Ramos (cell line): ENCODE results near the gene CCM2.
"Not testable (repeated sequence)": the region's sequence is repeated elsewhere in the genome, so short reads cannot be mapped to it uniquely, and the experiment has no call there.

Experiments used
- in situ Hi-C: fragments of 300-500 bp; cut with MboI; formaldehyde crosslinking; loops from one replicate; pipeline ENCODE4 v1.14.3; 2022; ENCODE audit warnings: low sequenced_read_pairs; ENCODE audit not compliant: unreplicated experiment

CCM2 gene

DNA sequence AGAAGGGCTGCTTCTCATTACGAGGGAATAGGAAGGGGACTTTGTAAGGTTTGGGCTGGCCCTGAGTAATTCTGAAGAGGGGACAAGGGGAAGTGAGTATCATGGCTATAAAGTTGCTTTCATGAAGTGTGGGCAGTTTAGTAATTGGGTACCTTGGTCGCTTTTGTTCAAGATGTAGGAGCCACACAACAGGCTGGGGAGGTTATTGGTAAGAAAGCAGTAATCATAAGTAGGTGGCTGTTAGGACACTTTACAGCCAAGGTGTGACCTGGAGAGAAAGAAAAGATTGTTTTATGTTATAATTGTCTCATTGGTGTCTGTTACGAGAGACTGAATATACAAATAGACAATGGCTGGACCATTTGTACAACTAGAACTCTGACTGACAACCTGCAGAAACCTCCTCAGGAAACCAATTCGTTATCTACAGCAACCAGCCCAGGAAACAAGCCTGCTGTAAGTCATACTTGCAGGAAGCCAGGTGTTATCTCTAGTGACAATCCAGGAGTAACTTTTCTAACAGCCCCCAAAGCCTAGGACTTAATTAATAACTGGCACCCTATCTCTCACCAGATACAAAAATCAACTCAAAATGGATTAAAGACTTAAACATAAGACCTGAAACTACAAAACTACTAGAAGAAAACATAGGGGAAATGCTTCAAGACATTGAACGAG is 5.0 kb upstream of the CCM2 start:
- in situ Hi-C loops: loop anchor here (25.0 kb wide), 1 partner anchor 908 kb away; the partner anchor contains the start of gene POLM

DNA sequence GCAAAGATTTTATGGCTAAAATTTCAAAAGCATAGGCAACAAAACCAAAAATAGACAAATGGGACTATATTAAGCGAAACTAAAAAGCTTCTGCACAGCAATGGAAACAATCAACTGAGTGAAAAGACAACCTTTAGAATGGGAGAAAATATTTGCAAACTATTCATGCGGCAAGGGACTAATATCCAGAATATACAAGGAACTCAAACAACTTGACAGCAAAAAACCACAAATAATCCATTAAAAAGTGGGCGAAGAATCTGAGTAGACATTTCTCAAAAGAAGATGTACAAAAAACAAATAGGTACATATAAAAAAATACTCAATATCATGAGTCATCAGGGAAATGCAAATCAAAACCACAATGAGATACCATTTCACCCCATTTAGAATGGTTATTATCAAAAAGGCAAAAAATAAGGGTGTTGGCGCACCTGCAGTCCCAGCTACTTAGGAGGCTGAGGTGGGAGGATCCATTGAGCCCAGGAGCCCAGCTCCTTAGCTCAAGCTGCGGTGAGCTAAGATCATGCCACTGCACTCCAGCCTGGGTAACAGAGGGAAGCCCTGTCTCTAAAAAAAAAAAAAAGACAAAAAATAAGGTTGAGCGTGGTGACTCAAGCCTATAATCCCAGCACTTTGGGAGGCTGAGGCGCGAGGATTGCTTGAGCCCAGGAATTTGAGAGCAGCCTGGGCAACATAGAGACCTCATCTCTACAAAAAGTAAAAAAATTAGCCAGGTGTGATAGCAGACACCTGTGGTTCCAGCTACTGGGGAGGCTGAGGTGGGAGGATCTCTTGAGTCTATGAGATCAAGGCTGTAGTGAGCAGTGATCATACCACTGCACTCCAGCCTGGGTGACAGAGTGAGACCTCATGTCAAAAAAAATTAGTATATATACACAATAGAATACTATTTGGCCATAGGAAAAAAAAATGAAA is 4.2 kb upstream of the CCM2 start:
- in situ Hi-C loops: loop anchor here (25.0 kb wide), 1 partner anchor 909 kb away; the partner anchor contains the start of gene POLM

DNA sequence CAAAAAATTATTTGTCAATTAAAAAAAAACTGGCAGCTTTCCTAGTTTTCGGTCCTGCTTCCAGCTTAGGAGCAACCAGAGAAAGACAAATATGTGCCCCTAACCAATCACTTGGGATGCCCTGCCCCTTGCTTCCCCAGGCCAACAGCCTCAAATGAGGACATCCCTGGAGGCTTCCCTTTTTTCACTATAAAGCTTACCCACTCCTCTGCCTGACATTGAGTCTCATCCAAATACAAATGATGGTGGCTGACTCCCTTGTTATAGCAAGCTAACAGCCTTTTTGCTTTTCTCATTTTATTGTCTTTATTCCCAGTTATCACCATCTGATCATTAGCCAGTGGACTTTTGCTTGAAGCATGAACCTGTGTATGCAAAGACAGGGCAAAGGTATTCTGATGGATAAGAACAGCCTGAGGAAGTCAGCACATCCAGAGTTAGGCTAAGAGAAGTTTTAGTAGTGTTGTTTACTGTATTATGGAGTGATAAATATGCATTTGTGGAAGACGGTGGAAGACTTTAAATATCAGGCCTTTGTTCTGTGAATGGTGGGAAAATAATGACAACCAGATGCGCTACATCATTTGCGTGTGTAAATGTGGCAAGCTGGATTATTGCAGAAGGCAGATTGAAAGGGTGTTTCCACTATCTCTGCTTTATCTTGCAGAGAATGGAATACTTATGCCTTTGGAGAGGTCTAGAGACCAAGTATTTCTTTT is 1.7 kb upstream of the CCM2 start:
- in situ Hi-C loops: loop anchor here (25.0 kb wide), 1 partner anchor 911 kb away; the partner anchor contains the start of gene POLM

DNA sequence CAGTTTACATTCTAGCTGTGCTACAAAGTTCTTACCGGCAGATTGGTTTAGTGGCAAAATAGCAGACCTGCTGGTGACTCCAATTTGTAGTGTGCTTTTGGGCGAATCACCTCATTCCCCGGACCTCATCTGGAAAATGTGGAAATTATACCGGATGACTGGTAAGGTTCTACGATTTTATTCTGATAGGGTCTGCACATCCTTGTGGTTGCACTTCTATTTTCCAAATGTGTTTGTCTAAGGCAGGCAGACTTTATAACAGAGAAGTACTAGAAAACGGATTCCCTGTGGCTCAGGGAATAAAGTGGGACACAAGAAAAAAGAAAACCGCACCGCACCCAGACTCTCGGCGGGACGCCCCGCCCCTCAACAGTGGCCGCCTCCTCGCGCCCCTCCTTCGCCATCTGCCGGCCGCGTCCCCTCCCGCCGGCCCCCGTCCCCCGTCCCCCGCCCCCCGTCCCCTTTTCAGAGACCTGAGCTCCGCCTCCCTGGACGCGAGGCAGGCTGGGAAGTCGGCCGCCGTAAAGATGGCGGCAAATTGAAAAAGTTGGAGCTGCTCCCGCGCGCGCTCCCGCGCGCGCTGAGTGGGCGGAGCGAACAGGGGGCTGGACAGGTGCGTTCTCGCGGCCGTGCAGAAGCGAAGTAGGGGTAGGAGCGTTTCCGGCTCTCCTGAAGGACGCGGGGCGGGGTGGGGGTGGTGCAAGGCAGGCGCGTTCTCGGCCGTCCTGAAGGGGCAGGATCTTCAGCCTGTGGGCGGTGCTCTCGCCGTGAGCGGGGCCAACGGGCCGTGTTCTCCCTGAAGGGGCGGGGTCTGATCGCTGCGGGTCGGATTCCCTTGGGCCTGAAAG is 532 bp upstream of the CCM2 start:
- in situ Hi-C loops: loop anchor here (25.0 kb wide), 1 partner anchor 912 kb away; the partner anchor contains the start of gene POLM

DNA sequence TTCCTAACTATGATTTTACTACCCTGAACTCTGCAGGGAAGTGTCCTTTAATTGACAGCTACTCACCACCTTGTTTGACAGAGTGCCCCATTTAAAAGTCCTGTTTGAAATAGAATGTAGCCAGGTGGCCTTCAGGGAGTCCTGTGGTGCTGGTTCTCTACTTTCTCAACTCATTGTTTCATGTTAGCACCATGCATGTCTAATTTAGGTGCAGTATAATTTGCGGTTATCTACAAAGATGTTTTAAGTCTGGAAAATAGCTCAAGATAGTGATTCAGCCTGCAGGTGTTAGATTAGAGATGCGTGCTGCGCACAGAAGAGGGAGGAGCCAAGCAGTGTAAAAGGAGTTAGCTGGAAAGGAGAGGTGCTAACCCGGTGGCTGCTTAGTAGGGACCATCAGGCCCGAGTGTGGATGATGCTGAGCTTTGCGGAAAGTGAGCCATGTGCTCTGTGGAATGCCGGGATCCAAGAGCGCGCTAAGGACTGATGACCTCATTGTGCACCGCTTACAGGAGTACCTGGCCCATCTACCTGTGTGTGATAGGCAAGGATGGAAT is 1.2 kb downstream of the CCM2 start:
- in situ Hi-C loops: no loop called here

DNA sequence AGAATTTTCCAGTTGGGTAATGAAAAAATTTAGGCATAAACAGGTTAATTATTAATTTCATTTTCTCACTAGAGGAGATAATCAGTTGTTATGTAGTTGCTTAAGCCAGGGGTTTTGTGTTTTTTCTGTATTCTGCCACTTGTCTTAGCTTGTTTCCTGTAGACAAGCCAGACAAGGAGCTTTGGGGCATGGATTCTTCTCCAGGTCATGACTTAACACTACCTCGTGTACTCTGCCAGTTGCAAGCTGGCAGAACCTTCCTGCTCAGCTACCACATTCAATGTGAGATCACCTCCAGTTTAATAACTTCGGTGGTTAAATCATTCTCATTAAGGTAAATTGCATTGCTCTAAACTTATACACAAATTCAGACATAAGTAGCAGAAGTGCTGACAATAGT is 1.8 kb downstream of the CCM2 start:
- in situ Hi-C loops: no loop called here

DNA sequence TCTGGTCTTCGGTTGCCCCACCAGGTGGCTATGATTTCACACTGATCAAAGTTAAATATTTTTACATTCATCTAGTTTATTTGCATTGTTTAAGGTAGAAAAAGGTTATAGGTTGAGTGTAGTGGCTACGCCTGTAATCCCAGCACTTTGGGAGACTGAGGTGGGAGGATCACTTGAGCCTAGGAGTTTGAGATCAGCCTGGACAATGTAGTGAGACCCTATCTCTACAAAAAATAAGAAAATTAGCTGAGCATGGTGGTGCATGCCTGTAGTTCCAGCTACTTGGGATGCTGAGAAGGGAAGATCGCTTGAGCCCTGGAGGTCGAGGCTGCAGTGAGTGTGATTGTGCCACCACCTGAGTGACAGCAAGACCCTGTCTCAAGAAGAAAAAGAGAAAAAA is 3.8 kb downstream of the CCM2 start:
- in situ Hi-C loops: no loop called here

DNA sequence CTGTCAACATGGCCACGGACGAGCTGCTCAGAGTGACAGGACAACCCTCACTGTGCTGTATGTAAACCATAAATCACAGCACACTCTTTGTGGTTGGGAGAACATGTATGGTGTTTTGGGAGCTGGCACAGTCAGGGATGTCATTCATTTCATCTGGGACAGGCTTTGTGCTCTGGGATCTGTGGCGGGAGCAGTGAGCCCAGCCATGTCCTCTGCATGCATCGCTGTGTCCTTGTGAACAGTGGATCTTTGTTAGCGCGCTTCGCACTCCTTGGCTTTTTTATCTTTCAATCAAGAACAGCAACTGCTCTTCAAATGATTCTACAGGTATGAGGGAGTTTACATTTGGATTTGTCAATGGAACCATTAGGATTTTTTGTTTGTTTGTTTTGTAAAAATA is 7.1 kb downstream of the CCM2 start:
- in situ Hi-C loops: no loop called here

DNA sequence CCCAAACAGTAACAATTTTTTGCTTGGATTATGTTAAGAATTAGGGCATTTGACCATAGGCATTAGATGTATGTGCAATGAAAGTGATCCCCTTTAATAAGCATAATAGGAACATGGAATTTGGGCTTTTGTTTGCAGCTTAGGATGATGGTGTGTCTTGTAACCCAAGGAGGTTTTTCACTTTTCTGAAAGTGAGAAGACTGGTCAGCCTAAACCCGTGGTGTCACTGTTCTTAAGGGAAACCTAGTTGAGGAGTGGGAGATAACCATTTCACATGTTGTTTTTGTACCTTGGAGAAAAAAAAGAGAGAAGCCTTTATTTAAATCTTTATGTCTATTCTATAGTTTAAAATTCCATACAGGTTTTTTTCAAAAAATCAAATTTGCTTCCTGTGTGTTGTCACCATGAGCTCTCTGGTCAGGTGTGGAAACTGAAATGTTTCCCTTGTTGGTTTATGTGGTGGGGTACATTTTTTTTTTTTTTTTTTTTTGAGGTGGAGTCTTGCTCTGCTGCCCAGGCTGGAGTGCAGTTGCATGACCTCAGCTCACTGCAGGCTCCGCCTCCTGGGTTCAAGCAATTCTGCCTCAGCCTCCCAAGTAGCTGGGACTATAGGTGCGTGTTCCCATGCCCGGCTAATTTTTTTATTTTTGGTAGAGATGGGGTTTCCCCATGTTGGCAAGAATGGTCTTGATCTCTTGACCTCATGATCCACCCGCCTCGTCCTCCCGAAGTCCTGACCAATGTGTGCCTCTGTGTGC is 7.7 kb downstream of the CCM2 start:
- in situ Hi-C loops: no loop called here

DNA sequence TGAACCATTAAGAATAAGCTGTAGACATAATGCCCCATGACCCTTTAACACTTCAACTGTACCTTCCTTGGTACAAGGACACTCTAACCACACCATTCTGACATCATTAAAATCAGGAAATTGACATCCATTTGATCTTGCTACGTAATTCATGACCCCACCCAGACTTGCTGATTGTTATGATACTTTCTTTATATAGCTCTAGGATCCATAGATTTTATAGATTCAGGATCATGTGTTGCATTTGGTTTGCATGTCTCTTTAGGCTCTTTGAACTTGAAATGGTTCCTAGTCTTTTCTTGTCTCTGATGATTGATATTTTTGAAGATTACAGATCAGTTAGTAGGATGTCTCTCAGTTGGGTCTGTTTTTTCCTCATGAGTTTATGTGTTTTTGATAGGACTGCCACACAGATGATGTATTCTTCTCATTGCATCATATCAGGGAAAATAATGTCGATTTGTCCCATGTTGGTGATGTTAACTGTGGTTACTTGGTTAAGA is 13.5 kb downstream of the CCM2 start:
- in situ Hi-C loops: no loop called here

DNA sequence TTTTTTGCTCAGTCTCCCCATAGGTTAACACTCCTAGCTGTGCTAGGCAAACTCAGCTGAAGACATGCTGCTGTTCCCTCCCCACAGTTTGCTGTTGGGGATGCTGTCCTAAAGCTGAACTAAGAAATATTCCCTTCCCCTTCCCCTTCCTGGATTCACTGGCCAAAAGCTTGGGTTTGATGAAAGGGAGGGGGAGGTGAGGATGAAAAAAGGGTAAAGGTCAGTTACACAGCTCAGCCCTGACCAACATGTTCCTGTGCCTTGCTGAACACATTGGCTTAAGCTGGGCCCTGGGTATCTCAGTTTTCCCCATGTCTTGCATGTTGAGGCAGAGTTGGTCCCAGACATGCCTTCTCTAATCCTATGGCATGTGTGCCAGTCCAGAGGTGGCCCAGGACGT is 15.3 kb downstream of the CCM2 start:
- in situ Hi-C loops: no loop called here

DNA sequence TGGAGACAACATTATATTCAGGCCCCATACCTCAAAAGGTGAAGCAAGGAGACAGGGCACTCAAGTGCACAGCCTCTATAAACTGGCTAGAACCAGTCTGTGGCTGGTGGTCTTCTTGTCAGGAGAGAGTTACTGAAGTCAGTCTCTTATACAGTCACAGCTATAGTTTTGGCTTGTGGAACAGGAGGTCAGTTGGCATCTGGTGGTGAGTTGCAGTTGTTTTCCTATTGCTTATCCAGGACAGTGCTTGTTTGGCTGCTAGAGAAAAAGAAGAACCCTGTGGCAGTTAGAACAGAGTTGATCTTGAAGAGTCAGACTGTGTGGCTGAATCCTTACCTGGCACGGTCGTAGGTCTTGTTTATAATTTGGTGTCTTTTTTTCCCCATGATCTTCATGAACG is 17.3 kb downstream of the CCM2 start:
- in situ Hi-C loops: no loop called here

DNA sequence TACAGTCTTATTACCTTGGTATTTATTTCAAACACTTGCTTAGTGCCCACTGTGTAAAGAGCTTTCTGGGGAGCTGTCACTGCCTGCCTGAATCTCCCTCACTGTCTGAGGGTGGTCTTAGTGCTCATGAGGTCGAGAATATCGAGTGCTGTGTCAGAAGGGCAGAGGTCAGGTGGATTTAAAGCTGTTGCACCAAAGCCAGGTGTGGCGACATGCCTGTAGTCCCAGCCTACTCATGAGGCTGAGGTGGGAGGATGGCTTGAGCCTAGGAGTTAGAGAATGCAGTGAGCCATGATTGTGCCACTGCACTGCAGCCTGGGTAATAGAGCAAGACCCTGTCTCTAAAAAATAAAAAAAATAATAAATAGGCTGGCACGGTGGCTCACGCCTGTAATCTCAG is 20.9 kb downstream of the CCM2 start:
- in situ Hi-C loops: no loop called here

DNA sequence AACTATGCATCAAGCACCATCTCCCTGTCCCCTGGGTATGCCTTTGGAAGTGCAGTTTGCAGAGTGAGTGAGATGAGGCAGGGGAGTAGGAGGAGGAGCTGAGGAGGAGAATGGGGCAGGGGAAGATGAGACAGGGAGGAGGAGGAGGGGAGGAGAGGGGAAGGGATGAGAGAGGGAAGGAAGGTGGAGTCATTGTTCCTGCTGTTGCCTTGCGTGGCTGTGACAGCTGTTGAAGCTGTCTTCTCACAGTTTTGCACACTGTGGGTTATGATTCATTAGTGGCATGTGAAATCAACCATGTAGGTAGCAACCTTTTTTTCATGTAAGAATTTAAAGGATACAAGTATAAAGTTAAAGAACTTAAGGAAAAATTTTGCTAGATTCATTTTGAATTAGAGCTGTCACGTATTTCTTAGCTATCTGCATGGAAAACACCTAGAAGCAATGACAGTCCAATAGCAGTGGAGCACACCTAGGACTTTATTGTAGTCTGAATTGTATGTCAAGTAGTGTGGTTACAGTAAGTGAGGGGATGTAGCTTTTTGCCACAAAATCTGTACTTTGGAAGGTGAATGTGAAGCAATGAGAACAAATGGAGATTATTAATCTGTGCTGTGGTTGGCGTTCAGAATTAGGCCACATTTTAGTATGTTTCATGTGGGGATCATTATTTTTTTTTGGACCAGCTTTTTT is 21.7 kb downstream of the CCM2 start:
- in situ Hi-C loops: no loop called here

DNA sequence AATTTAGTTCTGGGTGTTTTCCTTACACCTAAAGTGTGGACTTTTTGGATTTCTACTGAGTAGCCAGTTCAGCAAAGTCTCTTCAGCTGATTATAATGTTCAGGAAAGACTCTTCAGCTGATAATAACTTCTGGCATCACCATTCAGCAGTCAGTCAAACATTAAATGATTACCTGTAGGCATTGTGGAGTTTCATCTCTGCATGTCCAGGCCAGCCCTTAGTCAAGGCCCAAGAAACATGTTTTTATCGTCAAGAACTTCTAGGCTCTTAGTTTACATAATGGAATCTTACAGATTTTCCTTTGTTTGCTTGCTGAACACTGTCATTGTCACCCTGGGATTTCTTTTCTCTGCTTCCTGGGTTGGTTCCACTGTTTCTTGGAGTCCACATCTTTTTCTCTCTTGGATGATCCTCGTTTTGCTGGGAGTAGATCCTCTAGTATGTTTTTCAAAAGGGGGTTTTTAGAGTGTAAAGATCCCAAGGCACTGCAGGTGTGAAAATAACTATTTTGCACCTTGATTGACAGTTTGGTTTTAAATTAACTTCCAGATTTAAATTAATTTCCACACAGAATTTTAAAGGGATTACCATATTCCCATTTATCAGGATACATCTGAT is 24.2 kb downstream of the CCM2 start:
- in situ Hi-C loops: no loop called here

DNA sequence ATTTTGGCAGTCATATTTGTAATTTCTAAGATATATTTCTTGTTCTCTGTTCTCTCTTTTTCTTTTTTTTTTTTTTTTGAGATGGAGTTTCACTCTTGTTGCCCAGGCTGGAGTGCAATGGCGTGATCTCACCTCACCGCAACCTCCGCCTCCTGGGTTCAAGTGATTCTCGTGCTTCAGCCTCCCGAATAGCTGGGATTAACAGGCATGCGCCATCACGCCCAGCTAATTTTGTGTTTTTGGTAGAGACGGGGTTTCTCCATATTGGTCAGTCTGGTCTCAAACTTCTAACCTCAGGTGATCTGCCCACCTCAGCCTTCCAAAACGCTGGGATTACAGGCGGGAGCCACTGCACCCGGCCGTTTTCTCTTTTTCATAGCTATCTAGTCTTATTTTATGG is 25.5 kb downstream of the CCM2 start:
- in situ Hi-C loops: not testable (repeated sequence)

DNA sequence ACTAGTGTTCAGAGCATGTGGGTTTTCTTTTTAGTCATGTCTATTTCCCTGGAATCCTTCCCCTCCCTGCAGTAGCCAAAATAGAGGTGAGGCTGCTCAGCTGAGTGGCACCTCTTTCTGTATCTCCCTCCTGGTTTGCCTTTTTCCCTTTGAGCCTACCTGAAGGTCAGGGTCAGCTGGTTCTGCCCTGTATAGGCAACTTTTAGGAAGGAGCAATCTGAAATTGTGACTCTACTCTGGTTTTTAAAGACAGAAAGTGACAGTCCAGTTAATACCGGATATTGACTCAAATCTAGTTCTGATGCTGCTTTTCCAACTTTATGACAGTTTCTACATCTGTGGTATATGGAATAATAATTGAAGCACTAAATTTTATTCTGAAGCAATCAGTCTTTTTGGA is 26.0 kb downstream of the CCM2 start:
- in situ Hi-C loops: no loop called here
